ENCODE results near the gene DPYD. TPM values are rescaled to one million over a fixed set of nuclear protein-coding genes. Genes with fewer than 3 reads are reported as not detected.

DPYD gene
- total RNA-seq, 4 donors from 2014 or later, result 30.9 to 66.6 (median 48.2) TPM

DNA sequence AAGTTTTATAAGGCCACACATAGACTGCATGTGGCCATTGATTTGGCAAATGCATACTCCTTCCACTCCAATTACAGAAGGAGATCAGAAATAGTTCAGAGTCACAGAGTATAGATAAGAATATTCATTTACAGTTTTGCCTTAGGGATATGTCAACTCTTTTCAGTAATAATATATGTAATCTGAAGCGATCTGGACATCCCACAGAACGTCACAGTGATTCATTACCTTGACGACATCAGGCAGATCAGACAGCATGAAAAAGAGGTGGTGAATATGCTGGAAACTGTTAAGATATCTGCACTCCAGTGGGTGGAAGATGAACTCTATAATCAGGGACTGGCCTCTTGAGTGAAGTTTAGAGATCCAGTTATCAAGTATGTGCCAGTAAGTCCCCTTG is 240.4 kb downstream of the DPYD start:
- Histone ChIP-seq H3K27me3 (no peaks in the 10 kb centered on the region), H3K9me3 (no peaks in the 10 kb centered on the region), H3K4me3 (no peak overlapping the region), H3K36me3 (no peaks in the 10 kb centered on the region), H3K4me1 (no peaks in the 10 kb centered on the region), H3K27ac (no peak overlapping the region)
- intact Hi-C loops (cut with DNase I; ENCODE audit: low total_unique reads), result no loop called here
- TF ChIP-seq, protein P1, sequence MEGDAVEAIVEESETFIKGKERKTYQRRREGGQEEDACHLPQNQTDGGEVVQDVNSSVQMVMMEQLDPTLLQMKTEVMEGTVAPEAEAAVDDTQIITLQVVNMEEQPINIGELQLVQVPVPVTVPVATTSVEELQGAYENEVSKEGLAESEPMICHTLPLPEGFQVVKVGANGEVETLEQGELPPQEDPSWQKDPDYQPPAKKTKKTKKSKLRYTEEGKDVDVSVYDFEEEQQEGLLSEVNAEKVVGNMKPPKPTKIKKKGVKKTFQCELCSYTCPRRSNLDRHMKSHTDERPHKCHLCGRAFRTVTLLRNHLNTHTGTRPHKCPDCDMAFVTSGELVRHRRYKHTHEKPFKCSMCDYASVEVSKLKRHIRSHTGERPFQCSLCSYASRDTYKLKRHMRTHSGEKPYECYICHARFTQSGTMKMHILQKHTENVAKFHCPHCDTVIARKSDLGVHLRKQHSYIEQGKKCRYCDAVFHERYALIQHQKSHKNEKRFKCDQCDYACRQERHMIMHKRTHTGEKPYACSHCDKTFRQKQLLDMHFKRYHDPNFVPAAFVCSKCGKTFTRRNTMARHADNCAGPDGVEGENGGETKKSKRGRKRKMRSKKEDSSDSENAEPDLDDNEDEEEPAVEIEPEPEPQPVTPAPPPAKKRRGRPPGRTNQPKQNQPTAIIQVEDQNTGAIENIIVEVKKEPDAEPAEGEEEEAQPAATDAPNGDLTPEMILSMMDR (IDR thresholded peaks at IDR 0.05), result no peak
- no peak for TF ChIP-seq POLR2A (IDR thresholded peaks at IDR 0.05)
- DNase-seq, result no peak

DNA sequence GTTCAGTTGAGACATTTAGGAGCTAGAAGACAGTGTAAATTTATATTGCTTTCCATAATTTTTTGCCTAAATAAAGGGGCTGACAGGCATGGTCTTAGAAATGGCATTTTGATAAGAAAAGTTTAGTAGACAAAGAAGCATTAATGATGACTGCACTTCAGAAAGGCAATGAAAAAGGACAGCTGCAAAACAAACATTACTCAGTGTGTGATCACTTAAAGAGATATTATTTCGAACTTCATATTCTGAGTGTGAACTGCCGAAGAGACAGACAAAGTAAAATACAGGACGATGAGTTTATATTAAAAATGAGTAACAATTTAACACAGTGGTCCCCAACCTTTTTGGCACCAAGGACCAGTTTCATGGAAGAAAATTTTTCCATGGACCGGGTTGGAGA is 243.1 kb downstream of the DPYD start:
- no peak for DNase-seq
- no peak overlapping the region for H3K4me3 ChIP-seq
- H3K4me1 ChIP-seq, result no peaks in the 10 kb centered on the region
- H3K27me3 ChIP-seq, result no peaks in the 10 kb centered on the region
- H3K27ac ChIP-seq, result no peak overlapping the region
- H3K36me3 ChIP-seq, result no peaks in the 10 kb centered on the region
- no peaks in the 10 kb centered on the region for H3K9me3 ChIP-seq
- intact Hi-C loops (cut with DNase I; ENCODE audit: low total_unique reads), result no loop called here
- no peak for TF ChIP-seq POLR2A (IDR thresholded peaks at IDR 0.05)
- TF ChIP-seq, protein P1 (IDR thresholded peaks at IDR 0.05), result no peak

DNA sequence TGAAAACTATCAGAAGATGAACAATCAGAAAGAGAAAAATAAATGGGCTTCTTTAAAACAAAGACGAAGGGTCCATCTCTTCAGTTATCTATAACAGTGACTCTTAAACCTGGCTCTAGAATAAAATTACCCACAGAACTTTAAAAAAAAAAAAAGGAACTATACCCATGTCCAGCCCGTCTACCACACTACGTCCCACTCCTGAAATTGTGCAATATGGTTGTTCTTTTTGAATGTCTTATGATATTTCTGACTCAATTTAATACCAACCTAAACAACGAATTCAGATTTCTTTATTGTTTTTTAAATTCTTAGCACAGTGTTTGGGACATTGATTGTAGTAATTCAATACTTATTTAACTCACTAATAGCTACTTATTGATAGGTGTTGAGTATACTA is 246.3 kb downstream of the DPYD start:
- no peak for DNase-seq
- H3K27me3 ChIP-seq, result no peaks in the 10 kb centered on the region
- intact Hi-C loops (cut with DNase I; ENCODE audit: low total_unique reads), result no loop called here

DNA sequence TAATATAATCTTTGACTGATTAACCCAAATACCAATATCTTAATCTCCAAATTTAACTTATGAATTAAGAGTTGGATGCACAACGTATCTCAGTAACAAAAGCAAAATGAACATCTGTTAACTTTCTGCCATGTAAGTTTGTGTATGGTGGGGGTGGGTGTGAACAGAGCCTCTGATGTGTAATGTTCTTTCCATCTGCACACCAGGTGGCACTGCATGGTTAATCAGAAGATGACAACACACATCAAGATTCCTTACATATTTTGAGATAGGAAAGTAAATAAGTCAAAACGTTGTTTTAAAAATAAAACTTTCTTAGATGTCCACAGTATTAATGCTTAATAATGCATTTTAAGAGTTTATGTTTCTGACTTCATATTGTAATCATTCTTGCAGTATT is 251.9 kb downstream of the DPYD start:
- intact Hi-C loops (cut with DNase I; ENCODE audit: low total_unique reads), result no loop called here
- no peak overlapping the region for H3K27ac ChIP-seq
- H3K4me1 ChIP-seq, result no peaks in the 10 kb centered on the region
- DNase-seq, result no peak
- peaks cover 0 to 2% of the 10 kb centered on the region in 2 donors for H3K36me3 ChIP-seq
- no peaks in the 10 kb centered on the region for H3K27me3 ChIP-seq
- no peaks in the 10 kb centered on the region for H3K9me3 ChIP-seq
- TF ChIP-seq, protein P1 (IDR thresholded peaks at IDR 0.05), result no peak
- no peak for TF ChIP-seq POLR2A (IDR thresholded peaks at IDR 0.05)
- H3K4me3 ChIP-seq, result no peak overlapping the region

More for the DNA sequence above, 246.3 kb downstream of the DPYD start:
- Histone ChIP-seq H3K4me3 (no peak overlapping the region), H3K4me1 (no peaks in the 10 kb centered on the region), H3K36me3 (peaks cover 0 to 2% of the 10 kb centered on the region in 2 donors), H3K27ac (no peak overlapping the region), H3K9me3 (no peaks in the 10 kb centered on the region)
- no peak for TF ChIP-seq POLR2A (IDR thresholded peaks at IDR 0.05)
- TF ChIP-seq, protein P1 (IDR thresholded peaks at IDR 0.05), result no peak

DNA sequence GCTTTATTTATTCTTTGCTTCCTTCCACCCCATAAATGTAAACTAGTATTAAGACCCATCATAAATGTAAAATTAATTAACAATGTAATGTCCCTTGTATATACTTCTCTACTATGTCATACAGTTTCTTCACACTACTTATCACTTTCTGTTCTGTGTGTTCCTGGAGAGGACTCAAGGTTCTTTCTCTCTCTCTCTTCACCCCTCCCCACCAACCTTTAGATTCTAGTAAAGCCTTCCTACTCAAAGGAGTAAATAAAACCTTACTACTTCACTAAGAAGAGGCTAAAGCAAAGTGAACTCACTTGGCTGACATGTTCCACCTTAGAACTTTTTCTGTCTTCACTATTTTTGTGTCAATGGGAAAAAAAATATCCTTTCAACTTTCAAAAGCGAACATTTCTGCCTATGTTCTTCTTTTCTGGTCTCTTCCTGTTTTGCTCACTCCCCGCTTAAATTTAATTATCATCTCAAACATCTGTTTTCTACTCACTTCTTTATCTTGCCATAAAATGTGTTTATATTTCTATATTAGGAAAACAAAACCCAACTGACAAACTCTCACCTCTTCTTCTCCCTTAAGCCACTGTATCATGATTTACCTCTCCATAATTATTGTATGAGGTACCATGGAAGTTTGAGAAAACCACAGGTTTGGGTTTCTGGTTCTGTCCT is 260.3 kb downstream of the DPYD start:
- Histone ChIP-seq H3K27ac (no peak overlapping the region), H3K4me1 (no peaks in the 10 kb centered on the region), H3K4me3 (no peak overlapping the region), H3K9me3 (no peaks in the 10 kb centered on the region), H3K27me3 (no peaks in the 10 kb centered on the region), H3K36me3 (no peaks in the 10 kb centered on the region)
- no peak for DNase-seq
- intact Hi-C loops (cut with DNase I; ENCODE audit: low total_unique reads), result no loop called here
- TF ChIP-seq, protein P1 (IDR thresholded peaks at IDR 0.05), result no peak
- TF ChIP-seq POLR2A (IDR thresholded peaks at IDR 0.05), result no peak

Measured in uterus (tissue), 4 donors.